B cell (primary cell): ENCODE results near the gene TPST2. TPM values are rescaled to one million over a fixed set of nuclear protein-coding genes. Genes with fewer than 3 reads are reported as not detected.

Source experiments
- ATAC-seq: fragments of 200-7000 bp; cut with Tn5 transposase; one replicate; pipeline ENCODE4 v1.10.0; 2021; ENCODE audit warnings: low read depth, mild to moderate bottlenecking, moderate number of reproducible peaks, moderate library complexity
- CTCF ChIA-PET: fragments of 350-600 bp; sonication (Branson Sonifier 250); formaldehyde crosslinking; loops from one replicate; lab custom pipeline; 2021; ENCODE audit warnings: antibody characterized with exemption, inconsistent platforms; lab: Charles Lee
- POLR2A ChIA-PET: fragments of 350-600 bp; sonication (Branson Sonifier 250); formaldehyde crosslinking; loops from one replicate; lab custom pipeline; 2021; ENCODE audit warnings: antibody characterized with exemption; lab: Charles Lee
- DNase-seq: peaks from one replicate; pipeline ENCODE4 v3.0.0; 2013
- H2AFZ ChIP-seq: 2 replicates; pipeline ENCODE4 v1.6.1; 2012; ENCODE audit warnings: mild to moderate bottlenecking, low read depth, low read length; ENCODE audit not compliant: insufficient read depth, poor library complexity, severe bottlenecking
- H3K27ac ChIP-seq, 2 donors: 1 replicate in 1 of 2; 2 replicates in 1 of 2; pipeline ENCODE4 v1.5.1; 2012 to 2013; ENCODE audit warnings: low read length in 2 of 2, mild to moderate bottlenecking in 2 of 2, moderate library complexity in 1 of 2
- H3K27me3 ChIP-seq, 4 experiments: fragments of 200-600 bp in 1 of 4; sonication (generic) in 1 of 4; replicated peaks in 1 of 4; 1 replicate in 2 of 4; 2 replicates in 2 of 4; pipeline versions ENCODE4 v1.6.1 to v1.7.0; 2013 to 2016; ENCODE audit warnings: low read length in 3 of 4, mild to moderate bottlenecking in 2 of 4, mixed read lengths in 1 of 4, moderate library complexity in 1 of 4; ENCODE audit not compliant: insufficient read depth in 4 of 4, control insufficient read depth in 3 of 4; ENCODE audit errors: control extremely low read depth in 1 of 4
- H3K36me3 ChIP-seq, 2 experiments: replicated peaks in 1 of 2; 1 replicate in 1 of 2; 2 replicates in 1 of 2; pipeline versions ENCODE4 v1.6.1 to v1.7.1; 2013; ENCODE audit warnings: low read length in 1 of 2; ENCODE audit not compliant: insufficient read depth in 2 of 2, control insufficient read depth in 1 of 2; ENCODE audit errors: control extremely low read depth in 1 of 2, extremely low read depth in 1 of 2
- H3K4me1 ChIP-seq, 2 donors: fragments of 200-600 bp in 1 of 2; sonication (generic) in 1 of 2; 1 replicate in 1 of 2; 2 replicates in 1 of 2; pipeline versions ENCODE4 v1.5.1 to v1.6.1; 2013 to 2017; ENCODE audit warnings: low read length in 2 of 2; ENCODE audit not compliant: control insufficient read depth in 2 of 2, insufficient read depth in 2 of 2
- H3K4me2 ChIP-seq: replicated peaks from 2 replicates; pipeline ENCODE3; 2012; ENCODE audit warnings: mild to moderate bottlenecking, low read depth, low read length; ENCODE audit not compliant: poor library complexity, severe bottlenecking
- H3K4me3 ChIP-seq, 5 experiments: fragments of 200-600 bp in 1 of 5; sonication (generic) in 1 of 5; 1 replicate in 3 of 5; 2 replicates in 2 of 5; pipeline versions ENCODE4 v1.5.1 to v1.7.0; 2011 to 2016; ENCODE audit warnings: low read length in 4 of 5, mild to moderate bottlenecking in 4 of 5, low read depth in 2 of 5, control low read depth in 1 of 5, moderate library complexity in 1 of 5; ENCODE audit not compliant: insufficient read depth in 1 of 5; ENCODE audit errors: control extremely low read depth in 1 of 5, extremely low read depth in 1 of 5
- H3K79me2 ChIP-seq: fragments of 200-600 bp; sonication (generic); one replicate; pipeline ENCODE4 v1.6.0; 2016; ENCODE audit warnings: low read length; ENCODE audit not compliant: control insufficient read depth, insufficient read depth
- H3K9ac ChIP-seq: fragments of 200-600 bp; sonication (generic); 2 replicates; pipeline ENCODE4 v1.6.1; 2017; ENCODE audit warnings: mild to moderate bottlenecking, low read length, moderate library complexity
- H3K9me3 ChIP-seq, 3 donors: one replicate each; pipeline versions ENCODE4 v1.6.1 to v1.7.1; 2013; ENCODE audit warnings: low read length in 2 of 3; ENCODE audit not compliant: control insufficient read depth in 2 of 3, insufficient read depth in 1 of 3; ENCODE audit errors: control extremely low read depth in 1 of 3
- H4K20me1 ChIP-seq: 2 replicates; pipeline ENCODE4 v1.6.0; 2012; ENCODE audit warnings: mild to moderate bottlenecking, low read length; ENCODE audit not compliant: insufficient read depth, control insufficient read depth, poor library complexity, severe bottlenecking
- H3K27ac Mint-ChIP-seq: one replicate; pipeline ENCODE4 v1.8.0; 2021; ENCODE audit warnings: mixed read lengths
- H3K27me3 Mint-ChIP-seq: one replicate; pipeline ENCODE4 v1.8.0; 2021; ENCODE audit warnings: mixed read lengths
- H3K4me1 Mint-ChIP-seq: one replicate; pipeline ENCODE4 v1.8.0; 2021; ENCODE audit warnings: mixed read lengths
- H3K4me3 Mint-ChIP-seq: one replicate; pipeline ENCODE4 v1.8.0; 2021; ENCODE audit warnings: mixed read lengths
- H3K9me3 Mint-ChIP-seq: one replicate; pipeline ENCODE4 v1.8.0; 2022; ENCODE audit warnings: mixed read lengths; ENCODE audit not compliant: insufficient read depth
- EZH2 ChIP-seq: IDR thresholded peaks from 2 replicates; pipeline ENCODE4 v1.6.1; 2012; ENCODE audit warnings: borderline replicate concordance, low read depth, mild to moderate bottlenecking, moderate library complexity, low read length; ENCODE audit not compliant: insufficient read depth, poor library complexity, severe bottlenecking
- WGBS: methylation state at CpG from one replicate; pipeline ENCODE4 v1.1.5; 2013; ENCODE audit warnings: missing lambda C conversion rate; ENCODE audit not compliant: insufficient coverage; 5-methylcytosine and 5-hydroxymethylcytosine counted together
- intact Hi-C: fragments of 100-400 bp; cut with micrococcal nuclease; formaldehyde crosslinking; loops from one replicate; pipeline ENCODE4 v1.10.0; 2022
- polyA plus RNA-seq: library from polyadenylated mRNA; depleted of rRNA; stranded (reverse); fragments of >200 nt; gene quantifications from 2 replicates; pipeline ENCODE4 v1.2.3, GENCODE V29; 2012
- total RNA-seq, 2 donors: library from RNA; stranded (reverse); fragments of 120-200 nt in 1 of 2; gene quantifications; 1 replicate in 1 of 2; 2 replicates in 1 of 2; pipeline versions ENCODE4 v1.2.3 to v1.2.4, GENCODE V29; 2013 to 2022
- TF ChIP-seq, protein P1 (sequence below): fragments of 200-600 bp; IDR thresholded peaks from one replicate; pipeline ENCODE4 v1.8.0; 2022; ENCODE audit warnings: antibody characterized with exemption, mild to moderate bottlenecking

Gene TPST2
- total and polyA plus RNA-seq, 2 donors (not counting 1 experiment from before 2014, with no cell fraction given), result 16.6 to 43.1 TPM

GRCh38 chr22:26604368-26604767 lies 14.4 kb upstream of the TPST2 start:
- ATAC-seq (no peak), DNase-seq (no peak)
- H3K4me1 ChIP-seq, result no peaks in the 10 kb centered on the region
- no peak overlapping the region for H3K4me3 Mint-ChIP-seq
- no peaks in the 10 kb centered on the region for H3K36me3 ChIP-seq
- H3K4me1 Mint-ChIP-seq, result peaks cover 2% of the 10 kb centered on the region
- H3K27ac ChIP-seq, result no peak overlapping the region
- no peaks in the 10 kb centered on the region for H4K20me1 ChIP-seq
- WGBS, result no CpG with 5 or more reads among the region's 1 CpG
- H2AFZ ChIP-seq, result no peak overlapping the region
- H3K27ac Mint-ChIP-seq, result no peak overlapping the region
- H3K4me3 ChIP-seq, result no peak overlapping the region
- H3K9me3 ChIP-seq, result no peaks in the 10 kb centered on the region
- intact Hi-C loops, result no loop called here
- no peak overlapping the region for H3K4me2 ChIP-seq
- no peak overlapping the region for H3K9ac ChIP-seq
- CTCF ChIA-PET, result no interaction called here
- TF ChIP-seq, protein P1, sequence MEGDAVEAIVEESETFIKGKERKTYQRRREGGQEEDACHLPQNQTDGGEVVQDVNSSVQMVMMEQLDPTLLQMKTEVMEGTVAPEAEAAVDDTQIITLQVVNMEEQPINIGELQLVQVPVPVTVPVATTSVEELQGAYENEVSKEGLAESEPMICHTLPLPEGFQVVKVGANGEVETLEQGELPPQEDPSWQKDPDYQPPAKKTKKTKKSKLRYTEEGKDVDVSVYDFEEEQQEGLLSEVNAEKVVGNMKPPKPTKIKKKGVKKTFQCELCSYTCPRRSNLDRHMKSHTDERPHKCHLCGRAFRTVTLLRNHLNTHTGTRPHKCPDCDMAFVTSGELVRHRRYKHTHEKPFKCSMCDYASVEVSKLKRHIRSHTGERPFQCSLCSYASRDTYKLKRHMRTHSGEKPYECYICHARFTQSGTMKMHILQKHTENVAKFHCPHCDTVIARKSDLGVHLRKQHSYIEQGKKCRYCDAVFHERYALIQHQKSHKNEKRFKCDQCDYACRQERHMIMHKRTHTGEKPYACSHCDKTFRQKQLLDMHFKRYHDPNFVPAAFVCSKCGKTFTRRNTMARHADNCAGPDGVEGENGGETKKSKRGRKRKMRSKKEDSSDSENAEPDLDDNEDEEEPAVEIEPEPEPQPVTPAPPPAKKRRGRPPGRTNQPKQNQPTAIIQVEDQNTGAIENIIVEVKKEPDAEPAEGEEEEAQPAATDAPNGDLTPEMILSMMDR, result no peak
- no peak for TF ChIP-seq EZH2
- H3K27me3 Mint-ChIP-seq, result peaks cover 3% of the 10 kb centered on the region
- H3K79me2 ChIP-seq, result no peaks in the 10 kb centered on the region
- no peaks in the 10 kb centered on the region for H3K9me3 Mint-ChIP-seq
- H3K27me3 ChIP-seq, result peaks cover 0 to 3% (median 0%) of the 10 kb centered on the region in 4 experiments
- POLR2A ChIA-PET, result no interaction called here

GRCh38 chr22:26602127-26602526 lies 12.2 kb upstream of the TPST2 start:
- Histone ChIP-seq H3K27me3 (peaks cover 0 to 3% (median 0%) of the 10 kb centered on the region in 4 experiments), H3K36me3 (no peaks in the 10 kb centered on the region), H3K9me3 (no peaks in the 10 kb centered on the region), H3K9ac (no peak overlapping the region), H4K20me1 (no peaks in the 10 kb centered on the region), H2AFZ (no peak overlapping the region), H3K4me1 (no peaks in the 10 kb centered on the region), H3K4me3 (no peak overlapping the region), H3K4me2 (no peak overlapping the region), H3K27ac (no peak overlapping the region), H3K79me2 (no peaks in the 10 kb centered on the region)
- H3K4me1 Mint-ChIP-seq, result no peaks in the 10 kb centered on the region
- TF ChIP-seq, protein P1, result no peak
- TF ChIP-seq EZH2, result no peak
- WGBS, result 87% methylated on average over 4 of the region's 4 CpGs
- ATAC-seq (no peak), DNase-seq (no peak)
- no peak overlapping the region for H3K4me3 Mint-ChIP-seq
- CTCF ChIA-PET, result no interaction called here
- no peaks in the 10 kb centered on the region for H3K9me3 Mint-ChIP-seq
- intact Hi-C loops, result no loop called here
- H3K27ac Mint-ChIP-seq, result no peak overlapping the region
- POLR2A ChIA-PET, result no interaction called here
- H3K27me3 Mint-ChIP-seq, result peaks cover 10% of the 10 kb centered on the region
